Myocyte (in vitro differentiated cells): ENCODE data around the gene KRT16. TPM values are rescaled to one million over a fixed set of nuclear protein-coding genes. Genes with fewer than 3 reads are reported as not detected.
"Not testable (repeated sequence)": the region's sequence is repeated elsewhere in the genome, so short reads cannot be mapped to it uniquely, and the experiment has no call there.

ENCODE experiments used
- DNase-seq: peaks from one replicate; pipeline ENCODE4 v3.0.0-alpha.2; 2012; ENCODE audit warnings: low read depth
- total RNA-seq: library from RNA; depleted of rRNA; stranded (reverse); fragments of >200 nt; gene quantifications from 2 replicates; pipeline ENCODE4 v1.2.3, GENCODE V29; 2014

The KRT16 gene
- total RNA-seq, 1 donor from 2014 or later = not detected

DNA sequence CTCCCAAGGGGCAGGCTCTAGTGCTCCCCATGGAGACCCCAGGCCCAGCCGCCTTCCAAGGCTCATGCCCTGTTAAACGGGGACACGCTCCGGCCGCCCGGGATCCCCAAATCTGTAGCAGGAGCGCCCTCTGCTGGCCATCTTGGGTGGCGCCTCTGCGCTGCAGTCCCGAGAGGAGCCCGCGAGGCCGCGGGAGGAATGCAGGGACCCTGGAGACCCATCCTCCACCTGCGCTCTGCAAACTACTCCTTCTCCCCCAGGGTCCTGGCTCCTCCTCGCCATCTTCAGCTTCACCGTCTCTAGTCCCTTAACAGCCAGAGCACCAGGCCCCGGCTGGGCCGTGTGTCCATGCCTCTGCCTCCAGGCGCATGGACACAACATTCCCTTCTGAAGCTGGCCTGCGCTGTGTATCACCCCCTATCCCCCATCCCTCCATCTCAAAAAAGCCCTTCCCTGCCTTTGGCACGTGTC lies 35.4 kb upstream of the KRT16 start:
- peak; percentile 79 for DNase-seq

DNA sequence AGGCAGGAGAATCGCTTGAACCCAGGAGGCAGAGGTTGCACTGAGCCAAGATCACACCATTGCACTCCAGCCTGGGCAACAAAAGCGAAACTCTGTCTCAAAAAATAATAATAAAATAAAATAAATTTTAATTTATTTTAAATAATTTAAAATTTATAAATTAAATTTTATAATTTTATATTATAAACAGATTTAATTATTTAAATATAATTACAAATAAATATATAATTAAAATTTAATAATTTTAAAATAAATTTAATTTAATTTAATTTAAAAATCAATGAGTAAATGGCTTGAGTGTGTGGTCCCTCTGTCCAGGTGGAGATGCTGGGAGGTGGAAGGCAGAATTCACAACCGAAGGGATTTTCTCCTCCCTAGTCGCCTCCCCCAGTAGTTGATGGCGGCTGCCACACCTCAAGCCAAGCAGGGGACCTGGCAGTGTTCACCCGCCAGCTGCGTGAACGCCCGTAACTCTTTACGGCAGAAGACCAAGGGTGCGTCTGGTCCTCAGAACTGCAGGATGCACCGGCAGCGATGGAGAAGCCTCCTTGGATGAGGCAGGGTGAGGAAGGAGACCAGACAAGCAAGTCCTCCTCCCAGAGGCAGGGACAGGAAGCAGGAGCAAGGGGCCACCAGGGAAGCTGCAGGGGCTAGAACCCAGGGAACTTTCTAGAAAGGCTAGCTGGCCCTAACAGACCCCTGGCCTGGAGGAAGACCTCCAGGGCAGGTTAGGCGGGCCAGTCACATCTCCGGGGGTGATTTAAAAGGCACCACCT lies 34.7 kb upstream of the KRT16 start:
- no peak for DNase-seq

DNA sequence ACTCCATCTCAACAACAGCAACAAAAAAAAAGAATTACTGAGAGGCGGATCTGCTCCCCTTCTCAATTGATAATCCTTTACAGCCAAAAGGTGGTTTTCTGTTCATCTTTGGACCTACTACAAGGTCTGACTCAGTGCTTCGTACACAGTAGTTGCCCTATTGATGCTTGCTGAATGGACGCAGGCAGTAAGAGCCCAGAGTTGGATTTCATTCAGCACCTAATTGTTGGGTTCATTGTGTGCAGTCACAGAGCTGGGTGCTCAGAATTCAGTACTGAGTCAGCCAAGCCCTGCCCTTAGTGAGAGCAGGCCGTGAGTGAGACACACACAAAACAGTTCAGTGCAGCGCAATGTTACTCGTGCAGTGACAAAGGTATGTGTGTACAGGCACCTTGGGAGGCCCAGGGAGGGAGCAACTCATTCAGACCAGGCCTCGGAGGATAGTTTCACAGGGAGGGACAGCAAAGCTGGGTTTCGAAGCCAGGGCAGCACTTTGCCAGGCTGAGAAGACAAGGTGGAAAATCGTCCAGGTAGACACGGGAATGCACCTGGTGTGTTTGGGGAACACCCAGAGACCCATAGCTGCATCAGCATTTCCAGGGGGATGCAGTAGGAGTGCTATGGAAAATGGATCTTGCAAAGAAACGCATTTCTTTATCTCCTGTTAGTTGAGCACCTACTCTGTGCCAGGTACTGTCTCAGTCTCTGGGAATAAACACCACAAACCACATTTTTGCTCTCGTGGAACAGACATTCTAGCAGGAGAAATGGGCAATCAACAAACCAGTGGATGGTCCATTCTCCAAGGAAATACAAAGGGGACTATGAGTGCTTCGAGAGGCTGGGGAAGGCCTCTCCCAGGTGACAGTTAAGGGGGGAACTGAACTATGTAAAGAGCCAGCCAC lies 29.9 kb upstream of the KRT16 start:
- DNase-seq = no peak

DNA sequence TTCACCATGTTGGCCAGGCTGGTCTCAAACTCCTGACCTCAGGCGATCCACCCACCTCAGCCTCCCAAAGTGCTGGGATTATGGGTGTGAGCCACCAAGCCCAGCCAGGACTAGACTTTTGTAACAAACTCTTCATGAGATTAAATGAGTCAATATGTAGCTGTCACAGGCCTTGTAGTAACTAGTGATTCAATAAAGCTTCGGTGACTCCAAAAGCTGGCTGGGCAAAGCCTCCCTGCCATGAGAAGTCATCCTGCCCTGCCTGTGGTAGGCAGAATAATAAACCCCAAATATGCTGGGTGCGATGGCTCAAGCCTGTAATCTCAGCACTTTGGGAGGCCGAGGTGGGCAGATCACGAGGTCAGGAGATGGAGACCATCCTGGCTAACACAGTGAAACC lies 28.0 kb upstream of the KRT16 start:
- DNase-seq = not testable (repeated sequence)

DNA sequence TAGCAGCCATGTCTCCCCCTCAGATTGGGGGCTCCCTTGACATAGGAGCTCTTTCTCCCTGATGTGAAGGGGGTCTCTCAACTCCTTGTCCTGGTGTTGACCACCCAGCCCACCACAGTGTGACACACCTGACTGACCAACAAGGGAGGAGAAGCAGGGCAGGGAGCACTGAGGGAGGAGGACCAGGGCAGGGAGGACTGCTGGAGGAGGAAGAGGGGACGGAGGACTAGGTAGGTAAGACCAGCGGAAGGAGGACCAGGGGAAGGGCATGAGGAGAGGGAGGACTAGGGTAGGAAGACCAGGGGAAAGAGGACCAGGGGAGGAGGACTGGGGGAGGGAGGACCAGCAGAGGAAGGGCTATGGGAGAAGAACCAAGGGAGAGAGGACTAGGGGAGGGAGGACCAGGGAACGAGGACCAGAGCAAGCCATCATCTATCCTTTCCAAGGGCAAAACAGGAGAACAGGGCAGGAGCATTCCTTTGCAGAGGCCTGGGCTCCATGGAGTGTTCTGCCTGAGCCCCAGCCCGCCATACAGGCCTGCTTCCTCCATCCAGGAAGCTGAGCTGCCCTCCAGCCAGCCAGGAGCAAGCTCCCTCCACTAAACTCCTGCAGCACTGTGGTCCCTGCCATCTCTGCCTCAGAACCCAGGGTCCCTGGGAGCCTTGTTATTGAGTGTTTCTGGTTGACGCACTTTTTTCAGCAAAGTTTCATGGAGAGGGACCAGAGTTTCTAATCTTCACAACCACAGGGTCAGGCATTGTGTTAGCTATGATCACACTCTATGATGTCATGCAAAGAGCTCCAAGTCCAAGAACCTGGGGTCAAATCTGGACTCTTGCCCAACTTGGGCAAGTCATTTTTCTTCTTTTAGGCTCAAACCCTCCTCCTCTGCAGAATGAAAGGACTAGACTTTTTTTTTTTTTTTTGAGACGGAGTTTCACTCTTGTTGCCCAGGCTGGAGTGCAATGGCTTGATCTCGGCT lies 27.2 kb upstream of the KRT16 start:
- DNase-seq = no peak

DNA sequence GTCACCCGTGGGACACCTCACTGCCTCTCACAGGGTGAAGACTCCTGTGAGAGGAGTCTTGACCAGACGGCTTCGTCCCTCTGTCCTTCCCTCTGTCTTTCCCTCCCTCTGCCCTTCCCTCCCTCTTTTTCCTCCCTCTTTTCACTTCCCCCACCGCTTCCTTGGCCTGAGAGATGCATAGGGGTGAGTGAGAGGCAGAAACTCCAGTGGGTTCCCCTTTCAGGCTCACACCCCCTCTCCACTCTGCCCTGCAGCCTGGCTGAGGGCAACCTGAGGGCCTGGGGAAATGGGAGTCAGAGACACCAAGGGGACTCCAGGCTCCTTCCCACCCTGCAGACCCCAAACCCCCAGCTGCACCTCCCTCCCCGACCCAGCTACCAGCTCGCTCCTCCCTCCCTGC lies 26.4 kb upstream of the KRT16 start:
- DNase-seq = no peak

DNA sequence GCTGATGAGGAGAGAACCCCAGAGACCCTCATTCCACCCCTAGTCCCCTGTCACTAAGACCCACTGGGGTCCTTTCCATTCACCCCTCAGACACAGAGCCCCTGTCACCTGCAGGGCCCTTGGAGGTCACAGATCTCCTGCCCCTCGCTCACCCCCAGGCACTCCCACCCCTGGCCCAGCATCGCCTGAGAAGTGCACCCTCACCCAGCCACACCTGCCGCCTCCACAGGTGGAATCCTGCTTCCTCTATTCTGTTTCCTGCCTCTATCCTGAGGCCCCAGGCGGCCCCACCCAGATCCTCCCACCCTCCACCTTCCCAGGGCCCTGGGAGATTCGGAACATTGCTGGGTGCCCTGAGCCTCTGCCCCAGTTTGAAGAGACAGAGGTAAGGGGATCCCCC lies 25.6 kb upstream of the KRT16 start:
- no peak for DNase-seq

DNA sequence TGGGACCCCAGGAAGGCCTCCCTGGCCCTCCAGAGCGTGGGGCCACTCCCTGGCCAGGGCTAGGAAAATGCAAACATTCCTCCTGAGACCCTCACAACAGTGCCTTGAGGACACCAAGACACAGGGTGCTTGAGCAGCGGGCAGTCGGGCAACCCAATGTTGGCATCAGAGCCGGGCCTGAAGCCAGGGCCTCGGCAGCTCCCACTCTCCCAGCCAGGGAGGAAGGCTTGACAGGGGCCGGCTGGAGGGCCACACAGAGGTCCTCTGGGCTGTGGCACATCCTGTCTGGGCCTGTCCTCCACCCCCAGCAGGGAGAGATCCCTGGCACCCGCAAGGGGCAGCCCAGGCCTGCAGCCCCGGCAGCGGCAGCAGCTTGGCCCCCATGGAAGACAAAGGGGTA lies 24.1 kb upstream of the KRT16 start:
- DNase-seq = no peak

DNA sequence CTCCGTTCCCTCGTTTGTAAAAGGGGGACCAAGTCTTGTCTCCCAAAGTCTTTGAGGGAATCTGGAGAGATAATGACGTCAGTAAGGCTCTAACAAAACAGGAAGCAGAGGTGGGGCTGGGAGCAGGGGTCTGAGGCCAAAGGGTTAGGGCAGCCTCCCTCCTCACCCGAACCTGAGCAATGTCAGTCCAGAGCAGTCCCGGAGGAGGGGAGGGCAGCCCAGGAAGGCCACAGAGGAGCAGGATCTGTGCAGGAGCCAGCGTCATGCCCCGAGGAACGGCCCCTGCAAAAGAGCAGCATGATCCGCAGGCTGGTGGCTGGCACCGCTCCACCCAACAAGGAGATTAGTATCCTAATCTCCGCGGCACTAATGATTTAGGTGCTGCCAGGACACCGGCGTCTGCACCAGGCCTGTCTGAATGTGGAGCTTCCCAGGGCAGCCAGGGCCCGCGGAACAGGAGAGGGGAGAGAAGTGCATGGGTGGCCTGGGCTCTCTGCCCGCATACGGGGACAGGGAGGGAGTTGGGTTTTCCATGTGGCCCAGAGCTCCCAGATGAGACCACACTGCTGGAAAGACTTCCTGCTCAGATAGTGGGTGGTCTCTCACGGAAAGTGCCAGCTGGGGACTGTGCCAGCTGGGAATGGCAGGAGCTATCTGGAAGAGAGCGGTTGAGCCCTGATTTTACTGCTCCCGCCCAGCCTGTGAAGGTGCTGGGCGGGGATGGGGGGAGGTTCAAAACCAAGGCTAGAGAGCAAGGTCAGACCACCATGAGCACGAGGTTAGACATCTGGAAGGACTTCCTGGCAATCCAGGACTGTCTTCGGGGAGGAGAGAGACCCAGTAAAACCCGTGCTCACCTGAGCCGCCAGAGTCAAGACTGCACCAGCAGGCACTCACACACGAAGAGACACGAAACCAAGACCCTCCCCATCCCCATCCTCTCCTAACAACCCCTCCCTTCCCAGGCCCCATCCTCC lies 22.8 kb upstream of the KRT16 start:
- no peak for DNase-seq

DNA sequence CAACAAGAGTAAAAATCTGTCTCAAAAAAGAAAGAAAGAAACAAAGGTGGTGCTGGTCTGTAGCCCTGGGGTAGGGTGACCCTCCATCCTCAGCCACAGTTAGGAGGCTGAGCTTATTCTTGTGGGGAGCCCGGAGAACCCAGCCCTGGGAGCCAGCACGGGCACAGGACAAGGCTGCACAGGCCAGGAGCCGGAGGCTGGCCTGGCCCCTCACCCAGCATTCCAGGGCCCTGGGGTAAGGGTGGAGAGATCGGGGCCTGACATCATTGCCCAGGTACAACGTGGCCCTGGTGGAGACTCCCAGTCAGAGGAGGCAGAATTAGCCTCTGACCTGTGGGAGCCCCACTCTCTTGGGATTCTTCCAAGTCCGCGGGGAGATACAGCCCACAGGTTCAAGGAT lies 22.1 kb upstream of the KRT16 start:
- DNase-seq = no peak

DNA sequence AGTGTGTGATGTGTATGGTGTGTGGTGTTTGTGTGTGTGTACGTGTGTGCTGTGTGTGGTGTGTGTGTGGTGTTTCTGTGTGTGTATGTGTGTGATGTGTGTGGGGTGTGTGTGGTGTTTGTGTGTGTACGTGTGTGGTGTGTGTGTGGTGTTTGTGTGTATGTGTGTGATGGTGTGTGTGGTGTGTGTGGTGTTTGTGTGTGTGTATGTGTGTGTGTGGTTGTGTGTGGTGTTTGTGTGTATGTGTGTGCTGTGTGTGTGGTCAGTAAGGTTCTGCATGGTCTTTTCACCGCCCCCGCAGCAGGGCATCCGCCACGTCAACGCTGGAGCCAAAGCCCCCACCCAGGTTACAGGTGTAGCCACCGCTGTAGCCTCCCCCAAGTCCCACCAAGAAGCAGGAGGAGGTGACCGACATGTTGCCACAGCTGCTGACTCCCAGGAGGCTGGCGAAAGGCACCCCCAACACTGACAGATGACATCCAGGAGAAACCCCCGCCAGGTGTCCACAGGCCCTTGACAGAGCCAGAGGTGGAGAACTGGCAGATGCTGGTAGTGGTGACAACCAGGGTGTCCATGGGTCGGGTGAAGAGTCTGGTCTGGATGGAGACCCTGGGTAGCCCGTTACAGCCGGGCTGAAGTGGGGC lies 21.1 kb upstream of the KRT16 start:
- DNase-seq = no peak

DNA sequence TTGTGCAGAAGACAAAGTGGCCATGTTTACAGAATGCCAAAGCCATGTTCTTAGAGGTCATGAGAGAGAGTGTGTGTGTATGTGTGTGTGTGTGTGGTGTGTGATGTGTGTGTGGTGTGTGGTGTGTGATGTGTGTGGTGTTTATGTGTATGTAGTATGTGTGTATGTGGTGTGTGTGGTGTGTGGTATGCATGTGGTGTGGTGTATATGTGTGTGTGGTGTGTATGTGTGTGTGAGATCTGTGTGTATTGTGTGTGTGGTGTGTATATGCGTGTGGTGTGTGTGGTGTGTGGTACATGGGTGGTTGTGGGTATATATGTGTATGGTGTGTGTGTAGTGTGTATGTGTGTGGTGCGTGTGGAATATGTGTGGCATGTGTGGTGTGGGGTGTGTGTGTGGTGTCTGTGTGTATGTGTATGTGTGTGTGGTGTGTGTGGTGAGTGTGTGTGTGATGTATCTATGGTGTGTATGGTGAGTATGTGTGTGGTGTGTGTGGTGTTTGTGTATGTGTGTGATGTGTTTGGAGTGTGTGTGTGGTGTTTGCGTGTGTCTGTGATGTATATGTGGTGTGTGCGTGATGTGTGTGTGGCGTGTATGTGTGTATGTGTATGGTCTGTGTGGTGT lies 20.0 kb upstream of the KRT16 start:
- DNase-seq = no peak

DNA sequence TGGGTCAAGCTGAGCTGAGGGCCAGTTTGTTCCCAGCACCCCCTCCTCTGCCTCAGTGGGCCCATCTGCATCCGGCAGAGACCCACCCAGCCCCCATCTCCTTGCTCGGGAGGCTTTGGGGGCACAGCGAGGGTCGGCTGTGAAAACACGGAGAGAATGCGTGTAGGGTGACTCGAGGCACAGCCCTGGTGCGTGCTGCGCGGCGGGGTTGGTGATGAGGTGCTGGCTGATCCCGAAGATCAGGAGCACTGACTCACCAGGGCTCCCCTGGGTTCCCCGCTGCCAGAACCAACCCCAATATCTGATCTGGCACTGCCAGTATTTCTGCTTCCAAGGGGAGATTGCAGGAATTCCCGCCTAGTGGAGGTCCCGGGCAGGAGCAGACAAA lies 19.3 kb upstream of the KRT16 start:
- DNase-seq = no peak

DNA sequence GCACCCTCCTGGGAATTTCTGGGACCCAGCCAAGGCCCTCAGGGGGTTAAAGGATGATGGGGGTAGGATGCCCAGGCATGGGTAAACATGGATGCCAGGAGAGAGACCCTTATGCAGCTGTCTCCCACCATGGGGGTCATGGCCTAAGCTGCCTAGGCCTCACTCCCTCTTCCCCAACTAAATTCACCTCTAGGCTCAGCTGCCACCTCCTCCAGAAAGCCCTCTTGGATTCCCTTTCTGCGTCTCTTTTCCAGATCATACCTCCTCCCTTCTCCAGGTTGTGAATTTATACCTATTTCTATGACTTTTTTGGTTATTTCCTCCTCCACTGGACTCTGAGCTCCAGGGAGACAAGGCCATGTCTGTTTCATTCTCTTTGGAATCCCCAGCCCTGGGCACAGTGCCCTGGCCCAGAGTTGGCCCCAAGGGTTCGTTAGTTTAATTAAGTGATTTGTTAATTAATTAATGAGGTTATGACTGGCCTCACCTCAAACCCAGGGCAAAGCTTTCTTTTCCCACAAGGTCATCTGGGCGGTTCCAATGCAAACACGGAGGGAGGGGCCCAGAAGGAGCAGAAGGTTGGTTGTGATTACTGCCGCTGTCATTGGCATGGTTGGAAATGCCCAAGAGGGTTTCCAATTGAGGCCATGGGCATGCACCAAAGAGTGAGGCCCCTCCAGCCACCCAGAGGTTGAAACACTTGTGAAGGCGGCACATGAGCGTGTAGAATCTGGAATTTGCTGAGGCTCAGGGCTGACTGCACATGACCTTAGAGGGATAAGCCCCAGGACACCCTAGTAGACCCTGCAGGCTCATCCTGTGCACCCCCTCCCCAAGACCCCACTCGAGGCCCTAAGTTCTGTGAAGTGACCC lies 18.7 kb upstream of the KRT16 start:
- DNase-seq = no peak

DNA sequence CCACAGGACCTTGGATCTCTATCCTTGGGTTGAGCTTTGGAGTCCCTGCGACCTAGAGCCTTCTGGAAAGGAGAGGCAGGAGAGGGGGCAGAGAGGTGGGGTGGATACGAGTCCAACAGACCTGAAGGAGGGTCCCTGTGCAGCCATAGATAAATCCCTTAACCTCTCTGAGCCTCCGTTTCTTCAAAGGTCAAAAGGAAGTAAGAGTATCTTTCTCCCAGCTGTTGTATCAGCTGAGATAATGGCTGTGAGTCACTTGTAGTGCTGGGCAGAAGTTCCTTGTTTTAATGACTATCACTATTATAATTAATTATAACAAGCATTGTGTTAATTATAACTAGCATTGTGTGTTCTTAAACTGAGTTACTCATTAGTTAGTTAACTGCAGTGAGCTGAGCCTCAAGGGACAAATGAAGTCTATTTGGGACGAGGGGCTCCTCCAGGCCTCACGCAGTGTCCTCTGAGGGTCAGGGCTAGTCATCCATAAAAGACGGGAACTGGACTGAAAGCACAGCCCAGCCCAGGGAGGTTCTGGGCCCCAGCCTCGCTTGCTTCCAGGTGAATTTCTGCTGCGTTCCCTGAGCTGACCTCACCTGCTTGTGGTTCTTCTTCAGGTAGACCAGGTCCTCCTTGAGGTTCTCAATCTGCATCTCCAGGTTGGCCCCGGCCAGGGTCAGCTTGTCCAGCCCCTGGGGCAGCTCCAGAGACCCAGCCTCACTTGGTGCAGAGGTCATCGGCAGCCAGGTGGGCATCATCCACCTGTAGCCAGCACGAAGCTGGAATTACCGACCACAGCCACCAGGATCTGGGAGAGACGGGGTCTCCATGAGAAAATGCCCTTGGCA lies 17.5 kb upstream of the KRT16 start:
- DNase-seq = no peak

DNA sequence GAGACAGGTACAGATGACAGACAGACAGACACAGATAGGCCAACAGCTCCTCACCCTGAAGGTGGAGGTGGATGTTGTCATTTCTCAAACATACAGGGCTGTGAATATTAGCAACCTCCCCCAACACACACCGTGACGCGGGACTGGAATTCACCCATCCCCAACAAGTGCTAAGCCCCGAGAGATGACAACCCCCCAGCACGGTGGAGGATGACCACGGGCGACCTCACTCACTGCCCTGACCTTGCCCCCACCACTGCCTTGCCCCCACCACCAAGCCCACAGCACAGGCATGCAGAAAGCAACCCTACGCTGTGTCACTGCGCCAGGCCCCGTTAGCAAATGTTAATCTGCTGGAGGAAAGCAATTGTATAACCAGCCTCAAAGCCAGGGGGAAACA lies 16.7 kb upstream of the KRT16 start:
- no peak for DNase-seq

DNA sequence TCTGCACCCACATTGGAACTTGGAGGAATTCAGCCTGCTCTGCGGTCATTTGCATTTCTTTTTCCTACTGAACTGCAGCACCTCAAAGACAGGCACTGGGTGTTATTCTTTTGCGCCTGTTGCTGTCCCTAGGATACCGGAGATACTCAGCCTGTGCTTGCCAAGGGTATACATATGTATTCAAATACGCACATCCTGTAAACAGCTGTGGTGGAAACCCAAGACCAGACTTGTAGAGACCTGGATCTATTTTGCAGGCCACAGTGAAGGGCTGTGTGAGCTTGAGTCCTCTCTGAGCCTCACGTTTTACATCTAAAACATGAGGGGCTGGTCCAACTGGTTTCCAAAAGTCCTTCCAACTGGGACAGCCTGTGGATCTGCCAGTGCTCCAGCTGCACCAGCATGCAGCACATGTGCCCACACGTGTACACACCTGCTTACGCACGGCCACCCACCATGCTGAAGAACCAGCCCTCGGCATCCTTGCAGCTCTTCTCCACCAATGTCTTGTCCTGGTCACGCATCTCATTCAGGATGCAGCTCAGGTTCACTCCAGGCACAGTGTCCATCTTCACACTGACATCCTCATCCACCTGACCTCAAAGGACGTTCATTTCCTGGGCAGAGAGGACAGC lies 16.2 kb upstream of the KRT16 start:
- DNase-seq = not testable (repeated sequence)
